MM.1S (cell line): ENCODE results near the gene RPL3.

Experiments
- DNase-seq: peaks from one replicate; pipeline ENCODE4 v3.0.0-alpha.2; 2015
- H2AFZ ChIP-seq: fragments of 300-600 bp; sonication (generic); 2 replicates; pipeline ENCODE4 v1.6.0; 2016; ENCODE audit warnings: antibody characterized with exemption, low read length
- H3F3A ChIP-seq: fragments of 300-600 bp; sonication (generic); 2 replicates; pipeline ENCODE4 v1.6.1; 2016; ENCODE audit warnings: mild to moderate bottlenecking, antibody characterized with exemption, low read length, moderate library complexity, mixed read lengths; ENCODE audit not compliant: insufficient read depth
- H3K27ac ChIP-seq: fragments of 300-600 bp; sonication (generic); 2 replicates; pipeline ENCODE4 v1.5.1; 2016; ENCODE audit warnings: mild to moderate bottlenecking, low read length
- H3K27me3 ChIP-seq: fragments of 300-600 bp; sonication (generic); replicated peaks from 2 replicates; pipeline ENCODE4 v1.6.0; 2016; ENCODE audit warnings: low read length; ENCODE audit not compliant: insufficient read depth
- H3K36me3 ChIP-seq: fragments of 300-600 bp; sonication (generic); replicated peaks from 2 replicates; pipeline ENCODE4 v1.6.1; 2016; ENCODE audit warnings: mild to moderate bottlenecking, low read length, mixed read lengths; ENCODE audit not compliant: insufficient read depth
- H3K4me1 ChIP-seq: fragments of 300-600 bp; sonication (generic); 2 replicates; pipeline ENCODE4 v1.6.1; 2016; ENCODE audit warnings: low read length, mixed read lengths
- H3K4me2 ChIP-seq: fragments of 300-600 bp; sonication (generic); 2 replicates; pipeline ENCODE4 v1.6.0; 2016; ENCODE audit warnings: low read depth, low read length
- H3K4me3 ChIP-seq: fragments of 300-600 bp; sonication (generic); 2 replicates; pipeline ENCODE4 v1.5.1; 2016; ENCODE audit warnings: low read length, mixed read lengths
- H3K79me2 ChIP-seq: fragments of 300-600 bp; sonication (generic); 2 replicates; pipeline ENCODE4 v1.6.1; 2016; ENCODE audit warnings: mixed run types, low read length, mixed read lengths
- H3K9ac ChIP-seq: fragments of 300-600 bp; sonication (generic); 2 replicates; pipeline ENCODE4 v1.6.1; 2016; ENCODE audit warnings: low read length, mixed read lengths
- H3K9me2 ChIP-seq: fragments of 300-600 bp; sonication (generic); replicated peaks from 2 replicates; pipeline ENCODE4 v1.6.1; 2016; ENCODE audit warnings: mild to moderate bottlenecking, low read length, mixed read lengths; ENCODE audit not compliant: insufficient read depth
- H3K9me3 ChIP-seq: fragments of 300-600 bp; sonication (generic); replicated peaks from 2 replicates; pipeline ENCODE4 v1.6.1; 2016; ENCODE audit warnings: mild to moderate bottlenecking, low read length, mixed read lengths; ENCODE audit not compliant: insufficient read depth
- H4K20me1 ChIP-seq: fragments of 300-600 bp; sonication (generic); 2 replicates; pipeline ENCODE4 v1.6.1; 2016; ENCODE audit warnings: mild to moderate bottlenecking, low read length, moderate library complexity, mixed read lengths; ENCODE audit not compliant: insufficient read depth
- CTCF ChIP-seq: fragments of 300-600 bp; sonication (generic); IDR thresholded peaks from 2 replicates; pipeline ENCODE4 v1.5.1; 2016; ENCODE audit warnings: antibody characterized with exemption, low read length, mixed read lengths
- EZH2 ChIP-seq: fragments of 300-600 bp; sonication (generic); optimal IDR thresholded peaks from 2 replicates; pipeline ENCODE3; 2017; ENCODE audit warnings: low read depth, mild to moderate bottlenecking, antibody characterized with exemption, low read length, mixed read lengths
- EZH2phosphoT487 ChIP-seq: fragments of 300-600 bp; sonication (generic); IDR thresholded peaks from 2 replicates; pipeline ENCODE4 v1.6.1; 2018; ENCODE audit warnings: antibody characterized with exemption, low read length

Gene RPL3

DNA sequence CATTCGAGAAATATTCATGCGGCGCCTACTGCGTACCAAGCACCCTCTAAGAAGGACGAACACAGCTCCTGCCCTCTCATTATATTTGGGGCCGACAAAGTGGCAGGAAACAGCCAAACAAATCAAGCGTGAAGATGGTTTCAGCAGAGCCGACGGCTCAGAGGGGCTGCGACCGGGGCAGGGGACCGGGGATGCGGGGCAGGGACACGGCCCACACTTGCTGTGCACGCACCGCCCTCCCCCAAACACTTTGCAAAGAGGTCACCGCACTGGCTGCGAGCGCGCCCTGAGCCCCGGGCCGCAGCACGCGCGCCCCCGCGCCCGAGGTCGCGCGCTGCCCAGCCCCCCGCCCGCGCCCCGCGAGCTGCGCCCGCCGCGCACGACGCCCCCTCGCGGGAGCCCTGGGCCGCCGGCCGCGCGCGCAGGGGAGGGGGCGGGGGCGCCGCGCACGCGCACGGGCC is 30.1 kb upstream of the RPL3 start:
- TF ChIP-seq EZH2 (no peak), CTCF (no peak), EZH2phosphoT487 (no peak)
- Histone ChIP-seq H2AFZ (peak overlapping the region; percentile 72; the same call in 1 of the 2 replicates), H3K36me3 (no peaks in the 10 kb centered on the region), H4K20me1 (no peaks in the 10 kb centered on the region), H3F3A (no peaks in the 10 kb centered on the region), H3K9me3 (no peaks in the 10 kb centered on the region), H3K27me3 (peaks cover 12% of the 10 kb centered on the region), H3K27ac (no peak overlapping the region), H3K4me3 (peak overlapping the region; percentile 53; the same call in 1 of the 2 replicates), H3K4me2 (peak overlapping the region; percentile 77; the same call in 1 of the 2 replicates), H3K9me2 (no peaks in the 10 kb centered on the region), H3K9ac (no peak overlapping the region), H3K79me2 (no peaks in the 10 kb centered on the region), H3K4me1 (no peaks in the 10 kb centered on the region)
- DNase-seq = no peak

GRCh38 chr22:39348909-39349505 is 29.6 kb upstream of the RPL3 start:
- H2AFZ ChIP-seq = peak overlapping the region; percentile 72; the same call in 1 of the 2 replicates
- H3K27me3 ChIP-seq = peaks cover 17% of the 10 kb centered on the region
- H3K79me2 ChIP-seq = no peaks in the 10 kb centered on the region
- no peaks in the 10 kb centered on the region for H3K9me2 ChIP-seq
- no peaks in the 10 kb centered on the region for H3K9me3 ChIP-seq
- no peak overlapping the region for H3K27ac ChIP-seq
- H3K4me1 ChIP-seq = no peaks in the 10 kb centered on the region
- peak overlapping the region; percentile 53; the same call in 1 of the 2 replicates for H3K4me3 ChIP-seq
- TF ChIP-seq EZH2 = no peak
- TF ChIP-seq EZH2phosphoT487 = no peak
- TF ChIP-seq CTCF = no peak
- H4K20me1 ChIP-seq = no peaks in the 10 kb centered on the region
- no peak for DNase-seq
- no peaks in the 10 kb centered on the region for H3K36me3 ChIP-seq
- H3F3A ChIP-seq = no peaks in the 10 kb centered on the region
- H3K4me2 ChIP-seq = peak overlapping the region; percentile 77; the same call in 1 of the 2 replicates
- H3K9ac ChIP-seq = no peak overlapping the region

GRCh38 chr22:39345231-39345630 is 25.8 kb upstream of the RPL3 start:
- H3K36me3 ChIP-seq = no peaks in the 10 kb centered on the region
- H3K9me3 ChIP-seq = no peaks in the 10 kb centered on the region
- peaks cover 9% of the 10 kb centered on the region; the same call in 1 of the 2 replicates for H3K27me3 ChIP-seq
- TF ChIP-seq EZH2 (no peak), CTCF (no peak), EZH2phosphoT487 (no peak)
- H2AFZ ChIP-seq = no peak overlapping the region
- no peaks in the 10 kb centered on the region for H3K9me2 ChIP-seq
- no peak overlapping the region for H3K27ac ChIP-seq
- no peaks in the 10 kb centered on the region for H3K4me1 ChIP-seq
- no peak overlapping the region for H3K4me2 ChIP-seq
- H4K20me1 ChIP-seq = no peaks in the 10 kb centered on the region
- H3F3A ChIP-seq = no peaks in the 10 kb centered on the region
- DNase-seq = no peak
- H3K79me2 ChIP-seq = no peaks in the 10 kb centered on the region
- no peak overlapping the region for H3K9ac ChIP-seq
- H3K4me3 ChIP-seq = no peak overlapping the region
